Measurements from ENCODE around the gene CXorf49. TPM values are rescaled to one million over a fixed set of nuclear protein-coding genes. Genes with fewer than 3 reads are reported as not detected.
"Not testable (repeated sequence)": the region's sequence is repeated elsewhere in the genome, so short reads cannot be mapped to it uniquely, and the experiment has no call there.

The CXorf49 gene
- total RNA-seq, 2 donors from 2014 or later, result 5.1 TPM; not detected in 1

DNA sequence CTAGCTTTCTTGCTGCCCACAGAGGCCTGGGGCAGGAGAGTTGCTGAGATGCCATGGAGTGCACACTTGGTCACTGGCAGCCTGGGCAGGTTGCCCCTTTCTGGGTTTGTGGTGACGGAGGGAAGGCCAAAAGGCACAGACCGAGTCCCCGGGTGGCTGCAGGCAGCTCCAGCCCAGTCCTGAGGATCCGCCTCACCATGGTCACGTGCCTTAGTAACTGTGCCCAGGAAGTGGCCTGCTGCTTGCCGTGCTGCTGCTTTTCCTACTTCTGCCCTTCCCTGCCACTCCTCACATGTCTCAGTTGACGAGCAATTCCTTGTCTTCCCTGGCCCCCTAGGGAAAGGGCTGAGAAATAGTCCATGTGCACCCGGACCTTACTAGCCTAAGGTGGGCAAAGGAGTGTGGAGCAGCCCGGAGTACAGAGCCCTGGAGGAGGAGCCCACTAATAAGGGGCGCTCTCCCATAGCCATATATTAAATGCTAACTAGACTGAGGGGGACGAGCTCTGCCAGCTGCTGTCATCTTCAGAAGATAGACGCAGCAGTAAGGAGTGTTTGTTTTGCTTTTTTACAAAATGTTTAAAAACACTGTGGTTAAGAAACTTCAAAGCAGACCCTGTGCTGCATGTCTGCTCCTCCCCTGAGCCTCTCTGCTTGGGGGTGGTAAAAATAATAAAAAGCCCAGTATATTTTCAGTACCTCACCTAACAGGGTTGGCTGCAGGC lies 19.6 kb downstream of the CXorf49 start:
- H3K36me3 ChIP-seq; DNase-seq (ENCODE audit: low spot score); intact Hi-C loops (cut with DNase I); H3K9me3 ChIP-seq; H3K27me3 ChIP-seq (replicated peaks; ENCODE audit: insufficient read depth); H3K4me3 ChIP-seq; H3K27ac ChIP-seq; H3K4me1 ChIP-seq (replicated peaks): not testable (repeated sequence)
- no CpG with 5 or more reads among the region's 12 CpGs for WGBS

GRCh38 chrX:71697466-71698298 lies 20.4 kb downstream of the CXorf49 start:
- H3K4me3 ChIP-seq; H3K36me3 ChIP-seq; H3K27ac ChIP-seq; intact Hi-C loops (cut with DNase I); DNase-seq (ENCODE audit: low spot score); H3K4me1 ChIP-seq (replicated peaks); H3K9me3 ChIP-seq; H3K27me3 ChIP-seq (replicated peaks; ENCODE audit: insufficient read depth): not testable (repeated sequence)
- WGBS, result no CpG with 5 or more reads among the region's 17 CpGs

DNA sequence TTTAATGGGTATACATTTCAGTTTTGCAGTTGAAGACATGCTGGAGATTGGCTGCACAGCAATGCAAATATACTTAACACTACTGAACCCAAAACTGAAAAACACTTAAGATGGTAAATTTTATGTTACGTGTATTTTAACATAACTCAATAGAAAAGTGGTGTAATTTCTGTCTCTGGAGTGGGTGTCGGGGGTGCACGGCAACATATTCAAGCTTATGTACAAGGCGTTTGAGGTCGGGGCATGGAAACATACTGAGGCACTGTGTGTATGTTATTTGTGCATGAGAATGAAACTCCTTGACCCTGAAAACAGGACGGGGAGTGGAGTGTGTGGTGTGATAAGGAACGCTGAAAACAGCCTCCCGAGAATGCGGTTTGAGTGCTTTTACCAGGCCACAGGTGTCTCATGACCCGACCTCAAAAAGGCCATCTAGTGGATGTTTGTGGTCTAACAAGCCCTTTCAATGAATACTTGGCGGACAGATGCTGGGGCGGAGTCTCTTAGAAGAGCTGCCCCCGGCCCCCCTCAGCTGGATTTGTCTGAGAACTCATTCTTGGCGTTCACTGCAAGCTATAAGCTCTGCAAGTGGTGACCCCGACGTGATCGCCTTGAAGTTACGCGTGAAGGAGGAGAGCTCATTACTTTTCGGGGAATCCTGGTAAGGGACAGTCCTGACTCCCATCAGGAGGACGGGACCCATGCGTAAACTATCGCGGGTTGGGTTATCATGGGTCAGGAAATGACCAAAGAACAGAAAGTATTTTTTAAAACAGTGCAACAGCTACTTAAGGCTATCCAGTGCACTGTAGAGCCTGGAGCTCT lies 21.2 kb downstream of the CXorf49 start:
- H3K4me1 ChIP-seq (replicated peaks); DNase-seq (ENCODE audit: low spot score); H3K27ac ChIP-seq; H3K36me3 ChIP-seq; H3K4me3 ChIP-seq; H3K27me3 ChIP-seq (replicated peaks; ENCODE audit: insufficient read depth); intact Hi-C loops (cut with DNase I); H3K9me3 ChIP-seq: not testable (repeated sequence)
- no CpG with 5 or more reads among the region's 24 CpGs for WGBS

- H3K27me3 ChIP-seq (replicated peaks; ENCODE audit: insufficient read depth), result no peaks in the 10 kb centered on the region
- H3K4me3 ChIP-seq, result no peak overlapping the region
- intact Hi-C loops (cut with DNase I), result no loop called here
- no peak for TF ChIP-seq POLR2A (IDR thresholded peaks at IDR 0.05)
- TF ChIP-seq, protein P1, sequence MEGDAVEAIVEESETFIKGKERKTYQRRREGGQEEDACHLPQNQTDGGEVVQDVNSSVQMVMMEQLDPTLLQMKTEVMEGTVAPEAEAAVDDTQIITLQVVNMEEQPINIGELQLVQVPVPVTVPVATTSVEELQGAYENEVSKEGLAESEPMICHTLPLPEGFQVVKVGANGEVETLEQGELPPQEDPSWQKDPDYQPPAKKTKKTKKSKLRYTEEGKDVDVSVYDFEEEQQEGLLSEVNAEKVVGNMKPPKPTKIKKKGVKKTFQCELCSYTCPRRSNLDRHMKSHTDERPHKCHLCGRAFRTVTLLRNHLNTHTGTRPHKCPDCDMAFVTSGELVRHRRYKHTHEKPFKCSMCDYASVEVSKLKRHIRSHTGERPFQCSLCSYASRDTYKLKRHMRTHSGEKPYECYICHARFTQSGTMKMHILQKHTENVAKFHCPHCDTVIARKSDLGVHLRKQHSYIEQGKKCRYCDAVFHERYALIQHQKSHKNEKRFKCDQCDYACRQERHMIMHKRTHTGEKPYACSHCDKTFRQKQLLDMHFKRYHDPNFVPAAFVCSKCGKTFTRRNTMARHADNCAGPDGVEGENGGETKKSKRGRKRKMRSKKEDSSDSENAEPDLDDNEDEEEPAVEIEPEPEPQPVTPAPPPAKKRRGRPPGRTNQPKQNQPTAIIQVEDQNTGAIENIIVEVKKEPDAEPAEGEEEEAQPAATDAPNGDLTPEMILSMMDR (IDR thresholded peaks at IDR 0.05), result no peak
- TF ChIP-seq POLR2AphosphoS5 (IDR thresholded peaks at IDR 0.05), result no peak
- no peak overlapping the region for H3K27ac ChIP-seq
- 89% methylated on average over 4 of the region's 4 CpGs for WGBS
- H3K9me3 ChIP-seq, result no peaks in the 10 kb centered on the region
- H3K4me1 ChIP-seq (replicated peaks), result no peaks in the 10 kb centered on the region
- DNase-seq (ENCODE audit: low spot score), result no peak
- no peaks in the 10 kb centered on the region for H3K36me3 ChIP-seq
Measured at GRCh38 chrX:71679575-71680207, 38.4 kb downstream of the CXorf49 start.

- intact Hi-C loops (cut with DNase I); DNase-seq (ENCODE audit: low spot score); H3K9me3 ChIP-seq; H3K27ac ChIP-seq; H3K27me3 ChIP-seq (replicated peaks; ENCODE audit: insufficient read depth); H3K36me3 ChIP-seq; H3K4me3 ChIP-seq; H3K4me1 ChIP-seq (replicated peaks): not testable (repeated sequence)
- 85% methylated on average over 3 of the region's 6 CpGs for WGBS
Measured at GRCh38 chrX:71677195-71677594, 40.9 kb downstream of the CXorf49 start.

DNA sequence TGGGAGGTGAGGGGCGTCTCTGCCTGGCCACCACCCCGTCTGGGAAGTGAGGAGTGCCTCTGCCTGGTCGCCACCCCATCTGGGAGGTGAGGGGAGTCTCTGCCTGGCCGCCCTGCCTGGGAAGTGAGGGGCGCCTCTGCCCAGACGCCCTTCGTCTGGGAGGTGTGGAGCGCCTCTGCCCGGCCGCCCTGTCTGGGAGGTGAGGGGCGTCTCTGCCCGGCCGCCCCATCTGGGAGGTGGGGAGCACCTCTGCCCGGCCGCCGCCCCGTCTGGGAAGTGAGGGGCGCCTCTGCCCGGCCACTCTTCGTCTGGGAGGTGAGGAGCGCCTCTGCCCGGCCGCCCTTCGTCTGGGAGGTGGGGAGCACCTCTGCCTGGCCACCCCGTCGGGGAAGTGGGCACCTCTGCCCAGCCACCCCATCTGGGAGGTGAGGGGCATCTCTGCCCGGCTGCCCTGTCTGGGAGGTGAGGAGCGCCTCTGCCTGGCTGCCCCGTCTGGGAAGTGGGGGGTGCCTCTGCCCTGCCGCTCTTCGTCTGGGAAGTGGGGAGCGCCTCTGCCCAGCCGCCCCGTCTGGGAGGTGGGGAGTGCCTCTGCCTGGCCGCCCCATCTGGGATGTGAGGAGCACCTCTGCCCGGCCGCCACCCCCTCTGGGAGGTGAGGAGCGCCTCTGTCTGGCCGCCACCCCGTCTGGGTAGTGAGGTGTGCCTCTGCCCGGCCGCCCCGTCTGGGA lies 41.9 kb downstream of the CXorf49 start:
- H3K36me3 ChIP-seq; H3K27ac ChIP-seq; H3K27me3 ChIP-seq (replicated peaks; ENCODE audit: insufficient read depth); H3K4me3 ChIP-seq; H3K4me1 ChIP-seq (replicated peaks); H3K9me3 ChIP-seq; intact Hi-C loops (cut with DNase I); DNase-seq (ENCODE audit: low spot score): not testable (repeated sequence)
- 79% methylated on average over 10 of the region's 43 CpGs for WGBS

DNA sequence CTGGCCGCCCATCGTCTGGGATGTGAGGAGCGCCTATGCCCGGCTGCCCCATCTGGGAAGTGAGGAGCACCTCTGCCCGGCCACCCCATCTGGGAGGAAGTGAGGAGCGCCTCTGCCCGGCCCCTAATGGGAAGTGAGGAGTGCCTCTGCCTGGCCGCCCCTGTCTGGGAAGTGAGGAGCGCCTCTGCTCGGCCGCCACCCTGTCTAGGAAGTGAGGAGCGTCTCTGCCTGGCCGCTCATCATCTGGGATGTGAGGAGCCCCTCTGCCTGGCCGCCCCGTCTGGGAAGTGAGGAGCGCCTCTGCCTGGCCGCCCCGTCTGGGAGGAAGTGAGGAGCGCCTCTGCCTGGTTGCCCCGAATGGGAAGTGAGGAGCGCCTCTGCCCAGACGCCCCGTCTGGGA lies 42.4 kb downstream of the CXorf49 start:
- H3K27me3 ChIP-seq (replicated peaks; ENCODE audit: insufficient read depth); H3K9me3 ChIP-seq; H3K36me3 ChIP-seq; H3K4me1 ChIP-seq (replicated peaks); H3K27ac ChIP-seq; DNase-seq (ENCODE audit: low spot score); intact Hi-C loops (cut with DNase I); H3K4me3 ChIP-seq: not testable (repeated sequence)
- WGBS, result no CpG with 5 or more reads among the region's 23 CpGs
